SK-MEL-5 (cell line): ENCODE measurements around the gene HOXB7. TPM values are rescaled to one million over a fixed set of nuclear protein-coding genes. Genes with fewer than 3 reads are reported as not detected.
A peak's percentile ranks its signal among the peaks of the same experiment; 100 is the strongest.

ENCODE experiments used
- DNase-seq: peaks from one replicate; pipeline ENCODE4 v3.0.0-alpha.2; 2016; ENCODE audit warnings: low read depth, low spot score
- in situ Hi-C: cut with HindIII; loops from 2 replicates; pipeline ENCODE4 v1.10.0; 2016; ENCODE audit warnings: low sequenced_read_pairs, high pct_unique_total_duplicates, low pct_unique_long_range_greater_than_20kb
- total RNA-seq: library from RNA; depleted of rRNA; stranded (reverse); fragments of >200 nt; shearing (Covaris generic); gene quantifications from 2 replicates; pipeline ENCODE4 v1.2.3, GENCODE V29; 2014

Gene HOXB7
- total RNA-seq, 1 experiment from 2014 or later, result 12.1 TPM

GRCh38 chr17:48578616-48579470 lies 32.0 kb downstream of the HOXB7 start:
- in situ Hi-C loops, result no loop called here
- DNase-seq, result no peak

- in situ Hi-C loops, result no loop called here
- DNase-seq, result no peak
Observed at GRCh38 chr17:48577946-48578615, 32.7 kb downstream of the HOXB7 start, which contains the start of gene HOXB4. HOXB4 (minus strand) TSS chr17:48578350; CDS start chr17:48578319, 31 bp downstream.

GRCh38 chr17:48577330-48577945 lies 33.4 kb downstream of the HOXB7 start:
- DNase-seq, result no peak
- in situ Hi-C loops, result no loop called here

- no peak for DNase-seq
- in situ Hi-C loops, result no loop called here
Observed at GRCh38 chr17:48576479-48577309, 34.1 kb downstream of the HOXB7 start.

GRCh38 chr17:48575673-48576478 lies 34.9 kb downstream of the HOXB7 start:
- DNase-seq, result no peak
- in situ Hi-C loops, result no loop called here

- DNase-seq, result peak; percentile 32
- in situ Hi-C loops, result no loop called here
Observed at GRCh38 chr17:48575066-48575582, 35.7 kb downstream of the HOXB7 start.

GRCh38 chr17:48574505-48575065 lies 36.2 kb downstream of the HOXB7 start:
- DNase-seq, result no peak
- in situ Hi-C loops, result no loop called here

GRCh38 chr17:48571826-48572417 lies 38.9 kb downstream of the HOXB7 start:
- in situ Hi-C loops, result no loop called here
- no peak for DNase-seq

GRCh38 chr17:48571024-48571818 lies 39.6 kb downstream of the HOXB7 start:
- in situ Hi-C loops, result no loop called here

GRCh38 chr17:48570325-48571023 lies 40.3 kb downstream of the HOXB7 start:
- in situ Hi-C loops, result no loop called here
- DNase-seq, result no peak

More at GRCh38 chr17:48571024-48571818, 39.6 kb downstream of the HOXB7 start:
- DNase-seq, result no peak

- in situ Hi-C loops, result no loop called here
- no peak for DNase-seq
Observed at GRCh38 chr17:48569674-48570324, 41.0 kb downstream of the HOXB7 start.

GRCh38 chr17:48569240-48569582 lies 41.6 kb downstream of the HOXB7 start:
- in situ Hi-C loops, result no loop called here
- no peak for DNase-seq

GRCh38 chr17:48568499-48569239 lies 42.1 kb downstream of the HOXB7 start:
- in situ Hi-C loops, result no loop called here

More at GRCh38 chr17:48568499-48569239, 42.1 kb downstream of the HOXB7 start:
- no peak for DNase-seq
